PC-9 (cell line): ENCODE measurements around the gene PTH. TPM values are rescaled to one million over a fixed set of nuclear protein-coding genes. Genes with fewer than 3 reads are reported as not detected.

Source experiments
- BruUV-seq: library from RNA; stranded (reverse); fragments of 400-500 nt; replicated peaks from 2 replicates; lab custom pipeline; 2021; lab: Mats Ljungman, UMichigan
- CTCF ChIA-PET: fragments of 300-600 bp; sonication (Branson Sonifier 250); formaldehyde crosslinking; loops from one replicate; lab custom pipeline; 2022; ENCODE audit warnings: antibody characterized with exemption; lab: Charles Lee
- POLR2A ChIA-PET: fragments of 300-600 bp; sonication (Branson Sonifier 250); formaldehyde crosslinking; loops from one replicate; lab custom pipeline; 2022; ENCODE audit warnings: antibody characterized with exemption; ENCODE audit not compliant: unreplicated experiment; lab: Charles Lee
- DNase-seq, 2 experiments: peaks; one replicate each; pipeline versions ENCODE4 v3.0.0 to v3.0.0-alpha.2; 2015 to 2022; ENCODE audit warnings: mixed read lengths in 1 of 2
- H2AFZ ChIP-seq: fragments of 200-600 bp; sonication (generic); 2 replicates; pipeline ENCODE4 v1.8.1; 2017; ENCODE audit warnings: antibody characterized with exemption
- H3F3A ChIP-seq: fragments of 200-600 bp; sonication (generic); 2 replicates; pipeline ENCODE4 v1.8.1; 2017; ENCODE audit warnings: antibody characterized with exemption, mild to moderate bottlenecking, low read depth; ENCODE audit not compliant: insufficient read depth
- H3K27ac ChIP-seq: fragments of 200-600 bp; sonication (generic); 2 replicates; pipeline ENCODE4 v1.6.1; 2016; ENCODE audit warnings: mixed run types
- H3K27me3 ChIP-seq: fragments of 200-600 bp; sonication (generic); 2 replicates; pipeline ENCODE4 v1.6.1; 2016; ENCODE audit warnings: low read depth, mixed run types; ENCODE audit not compliant: insufficient read depth
- H3K36me3 ChIP-seq: fragments of 200-600 bp; sonication (generic); 2 replicates; pipeline ENCODE4 v1.6.1; 2016; ENCODE audit warnings: low read depth, mixed run types
- H3K4me1 ChIP-seq: fragments of 200-600 bp; sonication (generic); replicated peaks from 2 replicates; pipeline ENCODE4 v1.6.1; 2016; ENCODE audit warnings: mixed run types; ENCODE audit not compliant: insufficient read depth
- H3K4me2 ChIP-seq: fragments of 200-600 bp; sonication (generic); 2 replicates; pipeline ENCODE4 v1.6.1; 2017; ENCODE audit warnings: mixed run types
- H3K4me3 ChIP-seq: fragments of 200-600 bp; sonication (generic); 2 replicates; pipeline ENCODE4 v1.6.1; 2016; ENCODE audit warnings: mixed run types
- H3K79me2 ChIP-seq: fragments of 200-600 bp; sonication (generic); 2 replicates; pipeline ENCODE4 v1.6.1; 2017; ENCODE audit warnings: low read depth, mixed run types
- H3K9me2 ChIP-seq: fragments of 200-600 bp; sonication (generic); 2 replicates; pipeline ENCODE4 v1.8.1; 2017; ENCODE audit warnings: mild to moderate bottlenecking; ENCODE audit not compliant: insufficient read depth
- H3K9me3 ChIP-seq: fragments of 200-600 bp; sonication (generic); 2 replicates; pipeline ENCODE4 v1.8.1; 2016; ENCODE audit warnings: low read depth; ENCODE audit not compliant: insufficient read depth
- H4K20me1 ChIP-seq: fragments of 200-600 bp; sonication (generic); 2 replicates; pipeline ENCODE4 v1.8.1; 2017; ENCODE audit not compliant: insufficient read depth
- EZH2 ChIP-seq: fragments of 200-600 bp; sonication (generic); IDR thresholded peaks from 2 replicates; pipeline ENCODE4 v1.8.0; 2017; ENCODE audit warnings: antibody characterized with exemption, low read depth
- intact Hi-C: fragments of 100-400 bp; cut with micrococcal nuclease; formaldehyde crosslinking; loops from one replicate; pipeline ENCODE4 v1.10.0; 2022; ENCODE audit not compliant: unreplicated experiment
- total RNA-seq: library from RNA; stranded (reverse); gene quantifications from 2 replicates; pipeline ENCODE4 v1.2.3, GENCODE V29; 2021
- TF ChIP-seq, protein P1 (sequence below): fragments of 200-600 bp; sonication (generic); conservative IDR thresholded peaks from 2 replicates; pipeline ENCODE4 v1.6.1; 2017; ENCODE audit warnings: mixed run types, antibody characterized with exemption, mild to moderate bottlenecking, moderate library complexity

The PTH gene
- total RNA-seq, 1 experiment from 2014 or later: not detected

- TF ChIP-seq, protein P1, sequence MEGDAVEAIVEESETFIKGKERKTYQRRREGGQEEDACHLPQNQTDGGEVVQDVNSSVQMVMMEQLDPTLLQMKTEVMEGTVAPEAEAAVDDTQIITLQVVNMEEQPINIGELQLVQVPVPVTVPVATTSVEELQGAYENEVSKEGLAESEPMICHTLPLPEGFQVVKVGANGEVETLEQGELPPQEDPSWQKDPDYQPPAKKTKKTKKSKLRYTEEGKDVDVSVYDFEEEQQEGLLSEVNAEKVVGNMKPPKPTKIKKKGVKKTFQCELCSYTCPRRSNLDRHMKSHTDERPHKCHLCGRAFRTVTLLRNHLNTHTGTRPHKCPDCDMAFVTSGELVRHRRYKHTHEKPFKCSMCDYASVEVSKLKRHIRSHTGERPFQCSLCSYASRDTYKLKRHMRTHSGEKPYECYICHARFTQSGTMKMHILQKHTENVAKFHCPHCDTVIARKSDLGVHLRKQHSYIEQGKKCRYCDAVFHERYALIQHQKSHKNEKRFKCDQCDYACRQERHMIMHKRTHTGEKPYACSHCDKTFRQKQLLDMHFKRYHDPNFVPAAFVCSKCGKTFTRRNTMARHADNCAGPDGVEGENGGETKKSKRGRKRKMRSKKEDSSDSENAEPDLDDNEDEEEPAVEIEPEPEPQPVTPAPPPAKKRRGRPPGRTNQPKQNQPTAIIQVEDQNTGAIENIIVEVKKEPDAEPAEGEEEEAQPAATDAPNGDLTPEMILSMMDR: no peak
- TF ChIP-seq EZH2: no peak
- H2AFZ ChIP-seq: no peak overlapping the region
- no peak for DNase-seq
- BruUV-seq: no TSS peak
- H3K36me3 ChIP-seq: no peaks in the 10 kb centered on the region
- no peaks in the 10 kb centered on the region for H3K4me1 ChIP-seq
- no peaks in the 10 kb centered on the region for H4K20me1 ChIP-seq
- POLR2A ChIA-PET: interaction anchor here (0.7 kb wide), 1 partner anchor 24 kb away, joined by 3 read pairs; the partner anchor contains the start of gene BTBD10
- intact Hi-C loops: no loop called here
- H3K9me3 ChIP-seq: no peaks in the 10 kb centered on the region
- H3K9me2 ChIP-seq: no peaks in the 10 kb centered on the region
- H3K4me3 ChIP-seq: no peak overlapping the region
- H3K27me3 ChIP-seq: no peaks in the 10 kb centered on the region
- CTCF ChIA-PET: no interaction called here
- H3K4me2 ChIP-seq: no peak overlapping the region
- no peak overlapping the region for H3K27ac ChIP-seq
- no peaks in the 10 kb centered on the region for H3F3A ChIP-seq
- H3K79me2 ChIP-seq: no peaks in the 10 kb centered on the region
These were observed 8.7 kb downstream of the PTH start for GRCh38 chr11:13486926-13487660.

- no peaks in the 10 kb centered on the region for H3K4me1 ChIP-seq
- intact Hi-C loops: no loop called here
- H2AFZ ChIP-seq: no peak overlapping the region
- ChIA-PET POLR2A (interaction anchor here (0.6 kb wide), 1 partner anchor 17 kb away, joined by 3 read pairs; the partner anchor contains the start of gene BTBD10), CTCF (no interaction called here)
- no peak overlapping the region for H3K4me3 ChIP-seq
- no peaks in the 10 kb centered on the region for H3K9me3 ChIP-seq
- TF ChIP-seq, protein P1: no peak; the same call in 1 of the 2 replicates
- TF ChIP-seq EZH2: no peak
- DNase-seq: peak in 1 of 2 experiments; percentile 21
- H3K4me2 ChIP-seq: peak overlapping the region; percentile 23; the same call in 1 of the 2 replicates
- H3K79me2 ChIP-seq: no peaks in the 10 kb centered on the region
- no peaks in the 10 kb centered on the region for H3K27me3 ChIP-seq
- H3F3A ChIP-seq: no peaks in the 10 kb centered on the region
- no peaks in the 10 kb centered on the region for H3K9me2 ChIP-seq
- no TSS peak for BruUV-seq
- no peaks in the 10 kb centered on the region for H3K36me3 ChIP-seq
- H3K27ac ChIP-seq: no peak overlapping the region
- no peaks in the 10 kb centered on the region for H4K20me1 ChIP-seq
These were observed 15.6 kb downstream of the PTH start for GRCh38 chr11:13480198-13480597.

DNA sequence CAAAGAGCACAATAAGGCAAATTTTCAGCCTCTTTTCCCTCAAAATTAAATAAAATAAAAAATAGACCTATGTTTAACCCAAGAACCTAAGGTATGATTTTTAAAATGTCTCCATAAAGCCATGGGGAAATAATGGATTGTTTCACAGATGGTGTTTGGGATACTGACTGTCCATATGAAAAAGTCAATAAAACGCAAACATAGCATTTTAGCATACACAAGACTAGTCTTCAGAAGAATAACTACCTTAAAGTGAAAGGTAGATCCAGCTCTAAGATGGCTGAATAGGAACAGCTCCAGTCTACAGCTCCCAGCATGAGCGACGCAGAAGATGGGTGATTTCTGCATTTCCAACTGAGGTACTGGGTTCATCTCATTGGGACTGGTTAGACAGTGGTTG is 16.1 kb downstream of the PTH start:
- H3K4me2 ChIP-seq: 0 out of 2 replicates have a peak overlapping the region, but pooled peaks have one; percentile 23
- DNase-seq: no peak
- no peaks in the 10 kb centered on the region for H3K79me2 ChIP-seq
- POLR2A ChIA-PET: interaction anchor here (0.6 kb wide), 1 partner anchor 16 kb away, joined by 3 read pairs; the partner anchor contains the start of gene BTBD10
- H3K4me3 ChIP-seq: no peak overlapping the region
- H3K36me3 ChIP-seq: no peaks in the 10 kb centered on the region
- intact Hi-C loops: no loop called here
- no peaks in the 10 kb centered on the region for H3K4me1 ChIP-seq
- TF ChIP-seq EZH2: no peak
- TF ChIP-seq, protein P1: no peak
- H3K27ac ChIP-seq: no peak overlapping the region
- H3K9me3 ChIP-seq: no peaks in the 10 kb centered on the region
- no TSS peak for BruUV-seq
- CTCF ChIA-PET: no interaction called here
- H3K9me2 ChIP-seq: no peaks in the 10 kb centered on the region
- no peak overlapping the region for H2AFZ ChIP-seq
- H3F3A ChIP-seq: no peaks in the 10 kb centered on the region
- H3K27me3 ChIP-seq: no peaks in the 10 kb centered on the region
- no peaks in the 10 kb centered on the region for H4K20me1 ChIP-seq
